T-cell (primary cell): ENCODE data around the gene CAMK2N1. TPM values are rescaled to one million over a fixed set of nuclear protein-coding genes. Genes with fewer than 3 reads are reported as not detected.

Experiments used
- ATAC-seq, 4 experiments: fragments of 200-7000 bp in 3 of 4; fragments of 150-1000 bp in 1 of 4; cut with Tn5 transposase; replicated peaks in 1 of 4; 1 replicate in 3 of 4; 2 replicates in 1 of 4; pipeline ENCODE4 v1.10.0; 2021; ENCODE audit warnings: moderate library complexity in 3 of 4, mild to moderate bottlenecking in 2 of 4, moderate number of reproducible peaks in 1 of 4
- CTCF ChIA-PET, 2 donors: fragments of 300-600 bp; sonication (Branson Sonifier 250); formaldehyde crosslinking; loops; one replicate each; lab custom pipeline; 2022; ENCODE audit warnings: antibody characterized with exemption in 2 of 2; lab: Charles Lee
- POLR2A ChIA-PET, 2 donors: fragments of 300-600 bp; sonication (Branson Sonifier 250); formaldehyde crosslinking; loops; one replicate each; lab custom pipeline; 2022; ENCODE audit warnings: antibody characterized with exemption in 2 of 2; lab: Charles Lee
- DNase-seq, 35 experiments: peaks; one replicate each; pipeline versions ENCODE4 v3.0.0 to v3.0.0-alpha.2; 2013 to 2023
- H3K27ac ChIP-seq: one replicate; pipeline ENCODE4 v1.5.1; 2013; ENCODE audit warnings: low read length
- H3K27me3 ChIP-seq, 2 experiments: replicated peaks in 1 of 2; 1 replicate in 1 of 2; 2 replicates in 1 of 2; pipeline versions ENCODE4 v1.6.1 to v1.7.0; 2013; ENCODE audit warnings: low read length in 1 of 2, mixed read lengths in 1 of 2; ENCODE audit not compliant: control insufficient read depth in 2 of 2, insufficient read depth in 2 of 2; ENCODE audit errors: extremely low read depth in 1 of 2
- H3K36me3 ChIP-seq, 2 donors: 1 replicate in 1 of 2; 2 replicates in 1 of 2; pipeline versions ENCODE4 v1.6.1 to v1.7.0; 2013; ENCODE audit warnings: low read length in 1 of 2; ENCODE audit not compliant: control insufficient read depth in 2 of 2, insufficient read depth in 1 of 2; ENCODE audit errors: extremely low read depth in 1 of 2
- H3K4me1 ChIP-seq, 2 experiments: 1 replicate in 1 of 2; 2 replicates in 1 of 2; pipeline versions ENCODE4 v1.6.1 to v1.7.0; 2013; ENCODE audit warnings: low read length in 2 of 2, mixed read lengths in 1 of 2; ENCODE audit not compliant: insufficient read depth in 2 of 2, control insufficient read depth in 1 of 2; ENCODE audit errors: extremely low read depth in 1 of 2
- H3K4me3 ChIP-seq, 2 donors: 1 replicate in 1 of 2; 2 replicates in 1 of 2; pipeline versions ENCODE4 v1.5.1 to v1.7.0; 2013; ENCODE audit warnings: mild to moderate bottlenecking in 2 of 2, low read length in 1 of 2, moderate library complexity in 1 of 2; ENCODE audit not compliant: control insufficient read depth in 1 of 2; ENCODE audit errors: extremely low read depth in 1 of 2
- H3K9me3 ChIP-seq: 2 replicates; pipeline ENCODE4 v1.7.0; 2013
- H3K27ac Mint-ChIP-seq, 2 donors: one replicate each; pipeline ENCODE4 v1.8.0; 2020 to 2021; ENCODE audit warnings: mild to moderate bottlenecking in 2 of 2, mixed read lengths in 2 of 2
- H3K27me3 Mint-ChIP-seq, 2 donors: one replicate each; pipeline ENCODE4 v1.8.0; 2021 to 2022; ENCODE audit warnings: mixed read lengths in 2 of 2
- H3K36me3 Mint-ChIP-seq: one replicate; pipeline ENCODE4 v1.8.0; 2021; ENCODE audit warnings: mixed read lengths
- H3K4me1 Mint-ChIP-seq, 3 donors: one replicate each; pipeline ENCODE4 v1.8.0; 2020 to 2022; ENCODE audit warnings: mixed read lengths in 3 of 3, mild to moderate bottlenecking in 1 of 3
- H3K4me3 Mint-ChIP-seq, 3 donors: one replicate each; pipeline ENCODE4 v1.8.0; 2020 to 2022; ENCODE audit warnings: mild to moderate bottlenecking in 3 of 3, mixed read lengths in 3 of 3, moderate library complexity in 3 of 3
- H3K9me3 Mint-ChIP-seq, 3 donors: one replicate each; pipeline ENCODE4 v1.8.0; 2020 to 2022; ENCODE audit warnings: mixed read lengths in 3 of 3
- WGBS: methylation state at CpG from one replicate; pipeline ENCODE4 v1.1.5; 2013; ENCODE audit warnings: missing lambda C conversion rate; ENCODE audit not compliant: insufficient coverage; 5-methylcytosine and 5-hydroxymethylcytosine counted together
- total RNA-seq, 35 experiments: library from RNA in 6 of 35; stranded (reverse) in 6 of 35; fragments of 120-200 nt in 1 of 35; gene quantifications; one replicate each; pipeline versions ENCODE4 v1.2.1 to v1.2.4 and lab custom pipeline; 2013 to 2026

Gene CAMK2N1
- total RNA-seq, 5 donors from 2014 or later (not counting 1 experiment from before 2014, with no cell fraction given): 2.5 to 7.9 (median 7.1) TPM

- peaks cover 34 to 42% of the 10 kb centered on the region in 2 donors for H3K27me3 Mint-ChIP-seq
- no peaks in the 10 kb centered on the region for H3K36me3 ChIP-seq
- H3K27ac Mint-ChIP-seq: peak overlapping the region; percentile 55 to 66
- ChIA-PET CTCF (interaction anchor here in 1 of 2 donors (0.6 kb wide), 1 partner anchor 408 kb away, joined by 7 read pairs; no protein-coding TSS in a partner anchor), POLR2A (interaction anchor here in 1 of 2 donors (0.7 kb wide), 1 partner anchor 21 kb away, joined by 3 read pairs; no protein-coding TSS in a partner anchor)
- peaks cover 0 to 29% of the 10 kb centered on the region in 2 experiments for H3K4me1 ChIP-seq
- peak; percentile 10 to 25 (median 16) for ATAC-seq
- peaks cover 15 to 22% (median 17%) of the 10 kb centered on the region in 3 donors for H3K4me1 Mint-ChIP-seq
- DNase-seq: peak in 3 of 35 experiments; percentile 17 to 27 (median 19)
- H3K4me3 Mint-ChIP-seq: peak overlapping the region; percentile 67 to 92 (median 79)
- peak overlapping the region; percentile 57 to 66 for H3K4me3 ChIP-seq
- peaks cover 18 to 56% of the 10 kb centered on the region in 2 experiments for H3K27me3 ChIP-seq
- H3K9me3 Mint-ChIP-seq: no peaks in the 10 kb centered on the region
- no peak overlapping the region for H3K27ac ChIP-seq
- WGBS: 4% methylated on average over 26 of the region's 51 CpGs
- no peaks in the 10 kb centered on the region for H3K9me3 ChIP-seq
- no peaks in the 10 kb centered on the region for H3K36me3 Mint-ChIP-seq
Observed at GRCh38 chr1:20486457-20487235, 636 bp upstream of the CAMK2N1 start.

DNA sequence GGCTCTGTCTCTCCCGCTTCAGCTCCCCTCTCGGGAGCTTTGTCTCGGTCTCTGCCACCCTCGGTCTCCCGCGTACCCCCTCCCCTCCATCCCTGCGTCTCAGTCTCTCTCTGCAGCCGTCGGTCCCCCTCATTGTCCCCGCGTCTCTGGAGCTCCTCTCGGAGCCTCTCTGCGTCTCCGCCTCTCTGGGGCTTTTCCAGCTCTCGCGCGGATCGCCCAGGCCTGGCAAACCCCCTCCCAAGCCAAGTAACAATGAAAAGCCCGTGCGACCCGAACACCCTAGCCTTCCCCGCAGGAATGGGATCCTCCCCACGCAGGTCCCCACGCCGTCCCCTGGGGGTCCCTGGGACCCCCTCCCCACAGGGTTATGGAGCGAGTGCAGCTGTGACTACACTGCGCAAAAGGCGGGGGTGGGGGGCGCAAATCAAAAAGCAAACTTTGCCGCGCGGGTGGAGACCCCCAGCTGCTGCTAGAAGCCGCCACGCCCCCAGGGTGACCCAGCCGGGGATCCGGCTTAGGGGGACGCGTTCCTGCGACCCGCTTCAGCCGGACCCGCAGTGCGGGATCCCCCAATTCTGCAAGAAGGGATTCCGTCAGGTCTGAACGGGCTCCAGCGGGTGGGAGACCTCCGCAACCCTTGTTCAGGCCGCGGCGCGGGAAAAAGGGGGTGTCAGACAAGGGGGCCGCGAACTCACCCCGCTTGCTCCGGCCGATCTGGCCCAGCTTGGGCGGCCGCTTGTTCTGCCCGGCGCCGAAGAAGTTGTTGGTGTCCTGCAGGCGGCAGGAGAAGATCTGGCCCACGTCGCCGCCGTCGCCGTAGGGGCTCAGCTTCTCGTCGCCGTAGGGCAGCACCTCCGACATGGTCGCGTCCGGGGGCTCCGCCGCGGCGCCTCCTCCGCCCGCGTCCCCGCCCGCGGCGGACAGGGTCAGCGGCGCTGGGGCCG is 1.2 kb downstream of the CAMK2N1 start:
- Histone ChIP-seq H3K4me3 (peak overlapping the region in 1 of 2 donors; percentile 50), H3K27ac (no peak overlapping the region), H3K36me3 (no peaks in the 10 kb centered on the region), H3K4me1 (peaks cover 0 to 29% of the 10 kb centered on the region in 2 experiments), H3K27me3 (peaks cover 26 to 64% of the 10 kb centered on the region in 2 experiments), H3K9me3 (no peaks in the 10 kb centered on the region)
- POLR2A ChIA-PET: no interaction called here
- no peak overlapping the region for H3K27ac Mint-ChIP-seq
- H3K4me3 Mint-ChIP-seq: peak overlapping the region; percentile 79 to 84 (median 84)
- H3K9me3 Mint-ChIP-seq: no peaks in the 10 kb centered on the region
- ATAC-seq: peak in 2 of 4 experiments; percentile 4 to 7
- H3K36me3 Mint-ChIP-seq: no peaks in the 10 kb centered on the region
- peaks cover 50 to 57% of the 10 kb centered on the region in 2 donors for H3K27me3 Mint-ChIP-seq
- no peak for DNase-seq
- WGBS: 4% methylated on average over 88 of the region's 89 CpGs
- CTCF ChIA-PET: interaction anchor here in 1 of 2 donors (0.9 kb wide), 1 partner anchor 149 kb away, joined by 3 read pairs; no protein-coding TSS in a partner anchor
- H3K4me1 Mint-ChIP-seq: peaks cover 15 to 22% (median 19%) of the 10 kb centered on the region in 3 donors

DNA sequence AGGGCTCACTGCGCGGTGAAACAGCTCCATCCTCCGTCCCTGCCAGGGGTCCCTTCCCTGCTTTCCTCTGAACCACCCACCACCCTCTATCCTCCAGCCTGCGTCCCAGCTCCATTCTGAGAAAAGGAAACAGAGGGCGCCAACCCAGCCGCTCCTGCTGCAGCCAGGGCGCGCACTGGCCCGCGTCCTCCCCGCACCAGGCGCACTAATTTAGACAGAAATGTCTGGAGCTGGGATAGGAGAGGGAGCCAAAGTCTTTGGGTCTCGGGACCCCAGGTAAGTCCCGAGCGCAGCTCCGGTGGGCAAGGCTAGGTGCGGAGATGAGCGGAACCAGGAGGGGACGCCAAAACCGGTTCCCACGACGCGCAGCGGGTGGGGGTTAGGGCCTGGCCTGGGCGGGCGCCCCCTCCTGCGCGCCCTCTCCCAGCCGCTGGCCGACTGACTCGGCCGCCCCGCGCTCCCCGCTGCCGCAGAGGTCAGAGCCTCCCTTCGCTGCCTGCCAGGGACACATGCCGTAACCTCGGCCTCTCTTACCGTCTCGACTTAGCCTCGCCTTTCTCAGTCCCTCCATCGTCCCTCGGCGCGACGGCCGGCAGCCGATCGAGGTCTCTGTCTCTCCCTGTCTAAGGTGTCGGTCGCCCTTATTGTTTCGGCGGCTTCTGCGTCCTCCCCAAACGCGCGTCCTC is 2.0 kb downstream of the CAMK2N1 start:
- CTCF ChIA-PET: interaction anchor here in 1 of 2 donors (0.6 to 0.9 kb wide), 2 partner anchors 29 to 150 kb away, joined by 3 to 5 read pairs; no protein-coding TSS in a partner anchor
- peaks cover 15 to 22% (median 19%) of the 10 kb centered on the region in 3 donors for H3K4me1 Mint-ChIP-seq

GRCh38 chr1:20483098-20483832 is 2.7 kb downstream of the CAMK2N1 start:
- H3K9me3 Mint-ChIP-seq: no peaks in the 10 kb centered on the region
- peak overlapping the region; percentile 49 to 84 (median 57) for H3K4me3 Mint-ChIP-seq
- H3K27me3 Mint-ChIP-seq: peaks cover 62 to 68% of the 10 kb centered on the region in 2 donors
- no peaks in the 10 kb centered on the region for H3K36me3 Mint-ChIP-seq
- ATAC-seq: no peak
- no peak for DNase-seq
- Histone ChIP-seq H3K27ac (no peak overlapping the region), H3K4me3 (no peak overlapping the region), H3K4me1 (peaks cover 0 to 29% of the 10 kb centered on the region in 2 experiments), H3K27me3 (peaks cover 23 to 67% of the 10 kb centered on the region in 2 experiments), H3K36me3 (no peaks in the 10 kb centered on the region), H3K9me3 (no peaks in the 10 kb centered on the region)
- peak overlapping the region in 1 of 2 donors; percentile 55 for H3K27ac Mint-ChIP-seq
- ChIA-PET CTCF (interaction anchor here in 1 of 2 donors (0.5 to 0.9 kb wide), 3 partner anchors 30 to 563 kb away, joined by 3 to 5 read pairs (median 3); no protein-coding TSS in a partner anchor), POLR2A (interaction anchor here in 1 of 2 donors (0.6 kb wide), 1 partner anchor 17 kb away, joined by 3 read pairs; no protein-coding TSS in a partner anchor)
- peaks cover 15 to 22% (median 19%) of the 10 kb centered on the region in 3 donors for H3K4me1 Mint-ChIP-seq
- 33% methylated on average over 2 of the region's 16 CpGs for WGBS

More for the DNA sequence above, 2.0 kb downstream of the CAMK2N1 start:
- H3K27me3 Mint-ChIP-seq: peaks cover 58 to 63% of the 10 kb centered on the region in 2 donors
- Histone ChIP-seq H3K9me3 (no peaks in the 10 kb centered on the region), H3K4me1 (peaks cover 0 to 29% of the 10 kb centered on the region in 2 experiments), H3K4me3 (peak overlapping the region in 1 of 2 donors; percentile 50), H3K27ac (no peak overlapping the region), H3K27me3 (peaks cover 26 to 67% of the 10 kb centered on the region in 2 experiments), H3K36me3 (no peaks in the 10 kb centered on the region)
- peak in 2 of 35 experiments; percentile 11 to 17 for DNase-seq
- no peak overlapping the region for H3K27ac Mint-ChIP-seq
- no peaks in the 10 kb centered on the region for H3K36me3 Mint-ChIP-seq
- H3K4me3 Mint-ChIP-seq: peak overlapping the region; percentile 79 to 84 (median 84)
- 5% methylated on average over 53 of the region's 58 CpGs for WGBS
- no peak for ATAC-seq
- H3K9me3 Mint-ChIP-seq: no peaks in the 10 kb centered on the region
- POLR2A ChIA-PET: interaction anchor here in 1 of 2 donors (0.6 kb wide), 1 partner anchor 17 kb away, joined by 3 read pairs; no protein-coding TSS in a partner anchor
